ENCODE data around the gene ZMYND11.

ZMYND11 gene

GRCh38 chr10:232878-233277 lies 97.6 kb downstream of the ZMYND11 start:
- no peak for DNase-seq (ENCODE audit: extremely low read depth, low read depth)
- no peak for TF ChIP-seq CTCF (IDR thresholded peaks at IDR 0.05; ENCODE audit: low read depth, low read length)

- no peak for DNase-seq (ENCODE audit: extremely low read depth, low read depth)
- TF ChIP-seq CTCF (IDR thresholded peaks at IDR 0.05; ENCODE audit: low read depth, low read length), result no peak
These were observed 99.6 kb downstream of the ZMYND11 start for GRCh38 chr10:234708-235406.

- DNase-seq (ENCODE audit: extremely low read depth, low read depth), result no peak
- no peak for TF ChIP-seq CTCF (IDR thresholded peaks at IDR 0.05; ENCODE audit: low read depth, low read length)
These were observed 100.7 kb downstream of the ZMYND11 start for GRCh38 chr10:235915-236314.

- DNase-seq (ENCODE audit: extremely low read depth, low read depth), result no peak
- no peak for TF ChIP-seq CTCF (IDR thresholded peaks at IDR 0.05; ENCODE audit: low read depth, low read length)
These were observed 103.9 kb downstream of the ZMYND11 start for GRCh38 chr10:239109-239508.

GRCh38 chr10:241451-241850 lies 106.2 kb downstream of the ZMYND11 start:
- TF ChIP-seq CTCF (IDR thresholded peaks at IDR 0.05; ENCODE audit: low read depth, low read length), result no peak
- DNase-seq (ENCODE audit: extremely low read depth, low read depth), result no peak

- no peak for DNase-seq (ENCODE audit: extremely low read depth, low read depth)
- no peak for TF ChIP-seq CTCF (IDR thresholded peaks at IDR 0.05; ENCODE audit: low read depth, low read length)
These were observed 106.8 kb downstream of the ZMYND11 start for GRCh38 chr10:241966-242643.

GRCh38 chr10:244227-244626 lies 109.0 kb downstream of the ZMYND11 start:
- DNase-seq (ENCODE audit: extremely low read depth, low read depth), result no peak

More at GRCh38 chr10:244227-244626, 109.0 kb downstream of the ZMYND11 start:
- TF ChIP-seq CTCF (IDR thresholded peaks at IDR 0.05; ENCODE audit: low read depth, low read length), result no peak

All from AG09319 (cell line).